Uterine smooth muscle cell (primary cell): Measurements from ENCODE around the gene BNC1. TPM values are rescaled to one million over a fixed set of nuclear protein-coding genes. Genes with fewer than 3 reads are reported as not detected.

Experiments used
- total RNA-seq: library from RNA; depleted of rRNA; stranded (reverse); fragments of >200 nt; gene quantifications from 2 replicates; pipeline ENCODE4 v1.2.3, GENCODE V29; 2014

The BNC1 gene
- 10.0 and 11.3 TPM in 2 replicates for total RNA-seq

GRCh38 chr15:83284559-83285283 lies at the start of gene BNC1:
Gene BNC1 (minus strand): TSS chr15:83284664. CDS start chr15:83284628, 36 bp downstream.

GRCh38 chr15:83207660-83208366 lies 76.7 kb downstream of the BNC1 start, which contains the start of gene HDGFL3:
Gene HDGFL3 (minus strand): TSS chr15:83207823. CDS start chr15:83207414, 409 bp downstream.

Other genes starting within 250 kb of the BNC1 start
- gene BTBD1, start 217.4 kb downstream of the BNC1 start, total RNA-seq, result 119 TPM in 2 replicates
- gene TM6SF1, start 177.0 kb downstream of the BNC1 start, total RNA-seq, result 0.22 and 0.62 TPM in 2 replicates
- gene HDGFL3, start 76.8 kb downstream of the BNC1 start, total RNA-seq, result 71.6 and 99.3 TPM in 2 replicates
- 0.11 TPM in 1 of 2 replicates, not detected in the other for gene SH3GL3, start 162.7 kb upstream of the BNC1 start, total RNA-seq